Liver (tissue), 9 donors: ENCODE data around the gene TNP2. TPM values are rescaled to one million over a fixed set of nuclear protein-coding genes. Genes with fewer than 3 reads are reported as not detected.

Experiments
- DNase-seq: peaks from one replicate; pipeline ENCODE4 v3.0.0-alpha.2; 2017; ENCODE audit warnings: low spot score
- H3K27ac ChIP-seq, 2 donors: one replicate each; pipeline ENCODE4 v1.7.0; 2013; ENCODE audit warnings: inconsistent platforms in 2 of 2, low read length in 2 of 2, control low read depth in 1 of 2, low read depth in 1 of 2, mild to moderate bottlenecking in 1 of 2
- H3K27me3 ChIP-seq, 4 donors: one replicate each; pipeline versions ENCODE4 v1.6.1 to v1.7.0; 2013; ENCODE audit warnings: low read length in 3 of 4, inconsistent platforms in 1 of 4, mild to moderate bottlenecking in 1 of 4, moderate library complexity in 1 of 4; ENCODE audit not compliant: control insufficient read depth in 4 of 4, insufficient read depth in 4 of 4
- H3K36me3 ChIP-seq, 4 donors: one replicate each; pipeline versions ENCODE4 v1.6.1 to v1.7.0; 2013; ENCODE audit warnings: low read length in 3 of 4, mild to moderate bottlenecking in 3 of 4, low read depth in 1 of 4, moderate library complexity in 1 of 4; ENCODE audit not compliant: control insufficient read depth in 4 of 4, insufficient read depth in 3 of 4
- H3K4me1 ChIP-seq, 4 donors: one replicate each; pipeline versions ENCODE4 v1.6.1 to v1.7.0; 2013; ENCODE audit warnings: low read length in 3 of 4, mild to moderate bottlenecking in 3 of 4, moderate library complexity in 1 of 4; ENCODE audit not compliant: control insufficient read depth in 4 of 4, insufficient read depth in 4 of 4
- H3K4me3 ChIP-seq, 3 donors: one replicate each; pipeline versions ENCODE4 v1.6.1 to v1.7.0; 2013; ENCODE audit warnings: low read length in 3 of 3, control low read depth in 1 of 3, low read depth in 1 of 3, mild to moderate bottlenecking in 1 of 3
- H3K9ac ChIP-seq, 2 donors: one replicate each; pipeline ENCODE4 v1.7.0; 2013; ENCODE audit warnings: low read length in 2 of 2, mild to moderate bottlenecking in 2 of 2, moderate library complexity in 2 of 2, control low read depth in 1 of 2, low read depth in 1 of 2
- H3K9me3 ChIP-seq, 4 donors: one replicate each; pipeline versions ENCODE4 v1.6.1 to v1.7.0; 2013; ENCODE audit warnings: low read length in 3 of 4; ENCODE audit not compliant: control insufficient read depth in 4 of 4
- ATF3 ChIP-seq: IDR thresholded peaks from 2 replicates; pipeline ENCODE4 v1.6.1; 2016; ENCODE audit warnings: antibody characterized with exemption
- CTCF ChIP-seq: fragments of 150-350 bp; IDR thresholded peaks from 2 replicates; pipeline ENCODE4 v1.5.1; 2017; ENCODE audit warnings: improper control_type of control experiment, low read depth, low read length; ENCODE audit not compliant: missing input control
- EGR1 ChIP-seq, 2 donors: IDR thresholded peaks; 2 replicates each; pipeline ENCODE4 v1.6.1; 2016 to 2018; ENCODE audit warnings: antibody characterized with exemption in 2 of 2, low read depth in 2 of 2
- FOXA1 ChIP-seq: IDR thresholded peaks from 2 replicates; pipeline ENCODE4 v1.6.1; 2016; ENCODE audit warnings: antibody characterized with exemption
- FOXA2 ChIP-seq: IDR thresholded peaks from 2 replicates; pipeline ENCODE4 v1.6.1; 2016; ENCODE audit warnings: antibody characterized with exemption
- GABPA ChIP-seq, 2 donors: IDR thresholded peaks in 1 of 2; conservative IDR thresholded peaks in 1 of 2; 2 replicates each; pipeline ENCODE4 v1.6.1; 2016; ENCODE audit warnings: antibody characterized with exemption in 2 of 2, mild to moderate bottlenecking in 1 of 2, moderate library complexity in 1 of 2
- HNF4A ChIP-seq, 2 donors: conservative IDR thresholded peaks; 2 replicates each; pipeline ENCODE4 v1.6.1; 2016; ENCODE audit warnings: antibody characterized with exemption in 2 of 2, mild to moderate bottlenecking in 2 of 2
- HNF4G ChIP-seq: IDR thresholded peaks from 2 replicates; pipeline ENCODE4 v1.6.1; 2016; ENCODE audit warnings: antibody characterized with exemption
- JUND ChIP-seq, 2 donors: IDR thresholded peaks; 2 replicates each; pipeline ENCODE4 v1.6.1; 2016; ENCODE audit warnings: antibody characterized with exemption in 2 of 2
- RAD21 ChIP-seq, 2 donors: IDR thresholded peaks; 2 replicates each; pipeline ENCODE4 v1.6.1; 2016; ENCODE audit warnings: antibody characterized with exemption in 2 of 2, mild to moderate bottlenecking in 2 of 2
- REST ChIP-seq: IDR thresholded peaks from 2 replicates; pipeline ENCODE4 v1.6.1; 2016; ENCODE audit warnings: antibody characterized with exemption, mild to moderate bottlenecking
- RXRA ChIP-seq, 2 donors: IDR thresholded peaks; 2 replicates each; pipeline ENCODE4 v1.6.1; 2017 to 2018; ENCODE audit warnings: antibody characterized with exemption in 2 of 2, mild to moderate bottlenecking in 1 of 2
- SP1 ChIP-seq: IDR thresholded peaks from 2 replicates; pipeline ENCODE4 v1.6.1; 2018; ENCODE audit warnings: antibody characterized with exemption, mild to moderate bottlenecking
- TAF1 ChIP-seq: conservative IDR thresholded peaks from 2 replicates; pipeline ENCODE4 v1.6.1; 2016; ENCODE audit warnings: antibody characterized with exemption, mild to moderate bottlenecking
- YY1 ChIP-seq: IDR thresholded peaks from 2 replicates; pipeline ENCODE4 v1.6.1; 2016; ENCODE audit warnings: antibody characterized with exemption, mild to moderate bottlenecking
- WGBS: extraction: QIAGEN DNeasy Blood & Tissue Kit; methylation state at CpG from one replicate; pipeline ENCODE4 v1.1.7; 2013; 5-methylcytosine and 5-hydroxymethylcytosine counted together
- polyA plus RNA-seq, 2 donors: library from polyadenylated mRNA; stranded (reverse) in 1 of 2; unstranded in 1 of 2; fragments of 200-250 nt in 1 of 2; fragments of >200 nt in 1 of 2; fragmentation: Nextera tagmentation in 1 of 2; extraction: Ambion mirVana in 1 of 2; gene quantifications; one replicate each; pipeline versions ENCODE4 v1.2.1 to v1.2.3, GENCODE V29; 2013 to 2015
- total RNA-seq, 2 donors: library from RNA; depleted of rRNA; stranded (reverse); fragments of >200 nt; gene quantifications; one replicate each; pipeline ENCODE4 v1.2.3, GENCODE V29; 2014
- donor health status: healthy.
- donor health status: healthy.
- donor health status: healthy.
- donor health status: healthy.
- donor health status: healthy.

TNP2 gene
- total RNA-seq (not detected), polyA plus RNA-seq (not detected)

DNA sequence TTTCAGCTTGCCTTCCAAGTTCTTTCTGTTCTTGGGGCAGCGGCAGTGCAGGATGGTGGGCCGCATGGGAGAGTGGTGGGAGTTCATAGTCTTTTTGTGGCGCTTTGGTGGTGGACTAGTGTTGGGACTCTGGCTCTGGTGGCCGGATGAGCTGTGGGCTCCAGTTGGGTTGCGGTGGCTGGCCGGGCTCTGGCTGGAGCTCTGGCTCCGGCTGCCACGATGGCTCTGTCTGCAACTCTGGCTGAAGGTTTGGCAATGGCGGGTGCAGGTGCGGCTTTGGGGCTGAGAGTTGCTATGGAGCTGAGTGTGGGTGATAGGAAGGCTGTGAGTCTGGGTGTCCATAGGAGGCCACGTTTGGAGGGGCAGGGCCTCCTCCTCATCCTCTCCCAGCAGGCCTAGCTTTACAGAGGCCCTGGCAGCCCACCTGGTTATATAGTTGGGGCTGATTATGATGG is at the start of gene TNP2:
TSS of gene TNP2 (minus strand) at position 405 of the 455 bp plus-strand sequence. CDS start at position 342, 63 bp downstream.
- Histone ChIP-seq H3K4me3 (no peak within 1 kb of the TSS), H3K9me3 (no peaks in the 10 kb centered on the region), H3K36me3 (no peaks in the 10 kb centered on the region), H3K9ac (no peak within 1 kb of the TSS), H3K27me3 (no peaks in the 10 kb centered on the region), H3K27ac (no peak within 1 kb of the TSS), H3K4me1 (no peaks in the 10 kb centered on the region)
- DNase-seq, result no peak
- TF ChIP-seq FOXA2 (no peak), EGR1 (IDR thresholded peaks at IDR 0.05; ENCODE audit: low read depth in 2 of 2) (no peak), FOXA1 (no peak), TAF1 (no peak), ATF3 (no peak), RAD21 (IDR thresholded peaks at IDR 0.05) (no peak), REST (no peak)
- WGBS, result 97% methylated on average over 11 of the region's 11 CpGs

GRCh38 chr16:11318817-11319216 is 49.7 kb upstream of the TNP2 start:
- Histone ChIP-seq H3K9ac (no peak overlapping the region), H3K36me3 (no peaks in the 10 kb centered on the region), H3K4me3 (no peak overlapping the region), H3K27me3 (no peaks in the 10 kb centered on the region), H3K9me3 (no peaks in the 10 kb centered on the region), H3K27ac (no peak overlapping the region), H3K4me1 (no peaks in the 10 kb centered on the region)
- 95% methylated on average over 8 of the region's 8 CpGs for WGBS
- TF ChIP-seq TAF1, result no peak
- no peak for TF ChIP-seq GABPA (IDR thresholded peaks at IDR 0.05 in 1 of 2, conservative IDR thresholded peaks at IDR 0.05 in 1 of 2)
- no peak for TF ChIP-seq REST
- no peak for TF ChIP-seq SP1
- no peak for TF ChIP-seq RXRA (IDR thresholded peaks at IDR 0.05)
- TF ChIP-seq JUND (IDR thresholded peaks at IDR 0.05), result no peak
- TF ChIP-seq ATF3, result no peak
- no peak for TF ChIP-seq HNF4A (conservative IDR thresholded peaks at IDR 0.05)
- no peak for TF ChIP-seq HNF4G
- no peak for TF ChIP-seq YY1
- no peak for TF ChIP-seq EGR1 (IDR thresholded peaks at IDR 0.05; ENCODE audit: low read depth in 2 of 2)
- TF ChIP-seq CTCF, result no peak
- no peak for TF ChIP-seq FOXA2
- no peak for DNase-seq
